Activated naive CD8-positive, alpha-beta T cell treated with anti-CD3 and anti-CD28 coated beads for 36 hours (primary cell): ENCODE results near the gene CCL21. TPM values are rescaled to one million over a fixed set of nuclear protein-coding genes. Genes with fewer than 3 reads are reported as not detected.
"Not testable (repeated sequence)": the region's sequence is repeated elsewhere in the genome, so short reads cannot be mapped to it uniquely, and the experiment has no call there.

Source experiments
- DNase-seq: peaks from one replicate; pipeline ENCODE4 v3.0.0; 2021
- H3K27ac Mint-ChIP-seq: one replicate; pipeline ENCODE4 v1.8.0; 2022; ENCODE audit warnings: mild to moderate bottlenecking, moderate library complexity, mixed read lengths
- H3K27me3 Mint-ChIP-seq: one replicate; pipeline ENCODE4 v1.8.0; 2022; ENCODE audit warnings: mild to moderate bottlenecking, mixed read lengths
- H3K36me3 Mint-ChIP-seq: one replicate; pipeline ENCODE4 v1.8.0; 2021; ENCODE audit warnings: mild to moderate bottlenecking, mixed read lengths
- H3K4me1 Mint-ChIP-seq: one replicate; pipeline ENCODE4 v1.8.0; 2021; ENCODE audit warnings: mixed read lengths
- H3K4me3 Mint-ChIP-seq: one replicate; pipeline ENCODE4 v1.8.0; 2022; ENCODE audit warnings: mild to moderate bottlenecking, moderate library complexity, mixed read lengths
- H3K9me3 Mint-ChIP-seq: one replicate; pipeline ENCODE4 v1.8.0; 2022; ENCODE audit warnings: mixed read lengths
- total RNA-seq, 2 experiments: library from RNA; stranded (reverse); gene quantifications; one replicate each; pipeline ENCODE4 v1.2.3, GENCODE V29; 2021

The CCL21 gene
- not detected for total RNA-seq

GRCh38 chr9:34710023-34710422 is at the start of gene CCL21:
Gene CCL21 (minus strand): TSS chr9:34710136. CDS start chr9:34710066, 70 bp downstream.
- DNase-seq: no peak
- Mint-ChIP-seq H3K27me3 (peaks cover 3% of the 10 kb centered on the region), H3K4me3 (no peak within 1 kb of the TSS), H3K27ac (no peak within 1 kb of the TSS), H3K36me3 (no peaks in the 10 kb centered on the region), H3K9me3 (no peaks in the 10 kb centered on the region), H3K4me1 (no peaks in the 10 kb centered on the region)

- H3K4me3 Mint-ChIP-seq: no peak overlapping the region
- H3K4me1 Mint-ChIP-seq: peaks cover 4% of the 10 kb centered on the region
- DNase-seq: no peak
- H3K36me3 Mint-ChIP-seq: no peaks in the 10 kb centered on the region
- no peak overlapping the region for H3K27ac Mint-ChIP-seq
- H3K27me3 Mint-ChIP-seq: peaks cover 38% of the 10 kb centered on the region
- H3K9me3 Mint-ChIP-seq: no peaks in the 10 kb centered on the region
These were observed 49.6 kb upstream of the CCL21 start for GRCh38 chr9:34759432-34760134.

- H3K4me1 Mint-ChIP-seq, H3K9me3 Mint-ChIP-seq, H3K4me3 Mint-ChIP-seq, DNase-seq, H3K27ac Mint-ChIP-seq, H3K36me3 Mint-ChIP-seq: not testable (repeated sequence)
- H3K27me3 Mint-ChIP-seq: peaks cover 61% of the 10 kb centered on the region
These were observed 40.4 kb upstream of the CCL21 start for GRCh38 chr9:34750320-34750719.

GRCh38 chr9:34746526-34746925 is 36.6 kb upstream of the CCL21 start:
- no peaks in the 10 kb centered on the region for H3K36me3 Mint-ChIP-seq
- no peak overlapping the region for H3K27ac Mint-ChIP-seq
- DNase-seq: no peak
- H3K4me1 Mint-ChIP-seq: no peaks in the 10 kb centered on the region
- H3K9me3 Mint-ChIP-seq: peaks cover 5% of the 10 kb centered on the region
- H3K27me3 Mint-ChIP-seq: peaks cover 53% of the 10 kb centered on the region
- no peak overlapping the region for H3K4me3 Mint-ChIP-seq

GRCh38 chr9:34744295-34745221 is 34.6 kb upstream of the CCL21 start:
- no peak for DNase-seq
- Mint-ChIP-seq H3K27me3 (peaks cover 48% of the 10 kb centered on the region), H3K4me3 (no peak overlapping the region), H3K27ac (no peak overlapping the region), H3K9me3 (peaks cover 5% of the 10 kb centered on the region), H3K4me1 (no peaks in the 10 kb centered on the region), H3K36me3 (no peaks in the 10 kb centered on the region)

GRCh38 chr9:34742710-34743109 is 32.8 kb upstream of the CCL21 start:
- no peak for DNase-seq
- peaks cover 38% of the 10 kb centered on the region for H3K27me3 Mint-ChIP-seq
- no peaks in the 10 kb centered on the region for H3K4me1 Mint-ChIP-seq
- no peak overlapping the region for H3K4me3 Mint-ChIP-seq
- no peak overlapping the region for H3K27ac Mint-ChIP-seq
- no peaks in the 10 kb centered on the region for H3K36me3 Mint-ChIP-seq
- peaks cover 5% of the 10 kb centered on the region for H3K9me3 Mint-ChIP-seq

GRCh38 chr9:34741628-34742027 is 31.7 kb upstream of the CCL21 start:
- Mint-ChIP-seq H3K4me1 (no peaks in the 10 kb centered on the region), H3K4me3 (no peak overlapping the region), H3K27ac (no peak overlapping the region), H3K27me3 (peaks cover 36% of the 10 kb centered on the region), H3K36me3 (no peaks in the 10 kb centered on the region), H3K9me3 (no peaks in the 10 kb centered on the region)
- no peak for DNase-seq

- not testable (repeated sequence) for H3K36me3 Mint-ChIP-seq, DNase-seq, H3K4me1 Mint-ChIP-seq, H3K4me3 Mint-ChIP-seq, H3K9me3 Mint-ChIP-seq, H3K27ac Mint-ChIP-seq
- H3K27me3 Mint-ChIP-seq: peaks cover 29% of the 10 kb centered on the region
These were observed 30.2 kb upstream of the CCL21 start for GRCh38 chr9:34740176-34740575.

GRCh38 chr9:34737677-34738260 is 27.8 kb upstream of the CCL21 start:
- Mint-ChIP-seq H3K4me1 (no peaks in the 10 kb centered on the region), H3K36me3 (no peaks in the 10 kb centered on the region), H3K27me3 (peaks cover 23% of the 10 kb centered on the region), H3K4me3 (no peak overlapping the region), H3K27ac (no peak overlapping the region), H3K9me3 (no peaks in the 10 kb centered on the region)
- DNase-seq: no peak

- Mint-ChIP-seq H3K27me3 (peaks cover 8% of the 10 kb centered on the region), H3K9me3 (no peaks in the 10 kb centered on the region), H3K4me1 (no peaks in the 10 kb centered on the region), H3K4me3 (no peak overlapping the region), H3K27ac (no peak overlapping the region), H3K36me3 (no peaks in the 10 kb centered on the region)
- no peak for DNase-seq
These were observed 24.8 kb upstream of the CCL21 start for GRCh38 chr9:34734720-34735119.

- Mint-ChIP-seq H3K27me3 (peaks cover 4% of the 10 kb centered on the region), H3K4me1 (no peaks in the 10 kb centered on the region), H3K36me3 (no peaks in the 10 kb centered on the region), H3K27ac (no peak overlapping the region), H3K4me3 (no peak overlapping the region), H3K9me3 (no peaks in the 10 kb centered on the region)
- DNase-seq: no peak
These were observed 22.9 kb upstream of the CCL21 start for GRCh38 chr9:34732886-34733285.

- H3K27me3 Mint-ChIP-seq: peaks cover 4% of the 10 kb centered on the region
- no peak overlapping the region for H3K4me3 Mint-ChIP-seq
- no peaks in the 10 kb centered on the region for H3K36me3 Mint-ChIP-seq
- H3K9me3 Mint-ChIP-seq: no peaks in the 10 kb centered on the region
- H3K27ac Mint-ChIP-seq: no peak overlapping the region
- H3K4me1 Mint-ChIP-seq: no peaks in the 10 kb centered on the region
- DNase-seq: no peak
These were observed 22.5 kb upstream of the CCL21 start for GRCh38 chr9:34732478-34732877.

GRCh38 chr9:34723141-34723540 is 13.2 kb upstream of the CCL21 start:
- H3K4me1 Mint-ChIP-seq: no peaks in the 10 kb centered on the region
- no peaks in the 10 kb centered on the region for H3K36me3 Mint-ChIP-seq
- no peak for DNase-seq
- H3K27ac Mint-ChIP-seq: no peak overlapping the region
- no peaks in the 10 kb centered on the region for H3K9me3 Mint-ChIP-seq
- H3K4me3 Mint-ChIP-seq: no peak overlapping the region
- peaks cover 3% of the 10 kb centered on the region for H3K27me3 Mint-ChIP-seq

GRCh38 chr9:34719769-34720025 is 9.8 kb upstream of the CCL21 start:
- not testable (repeated sequence) for H3K4me1 Mint-ChIP-seq, DNase-seq, H3K27me3 Mint-ChIP-seq, H3K9me3 Mint-ChIP-seq, H3K27ac Mint-ChIP-seq, H3K36me3 Mint-ChIP-seq, H3K4me3 Mint-ChIP-seq

- Mint-ChIP-seq H3K4me3 (no peak overlapping the region), H3K27me3 (peaks cover 3% of the 10 kb centered on the region), H3K9me3 (no peaks in the 10 kb centered on the region), H3K4me1 (no peaks in the 10 kb centered on the region), H3K36me3 (no peaks in the 10 kb centered on the region), H3K27ac (no peak overlapping the region)
- DNase-seq: no peak
These were observed 9.3 kb upstream of the CCL21 start for GRCh38 chr9:34719021-34719768.
